GM12892 (cell line): ENCODE results near the gene C11orf42.
A peak's percentile ranks its signal among the peaks of the same experiment; 100 is the strongest.

Source experiments
- POLR2A ChIP-seq: IDR thresholded peaks from 2 replicates; pipeline ENCODE4 v1.6.1; 2011; ENCODE audit warnings: low read depth, low read length, control low read depth
- POLR2AphosphoS5 ChIP-seq: IDR thresholded peaks from 2 replicates; pipeline ENCODE4 v1.6.1; 2011; ENCODE audit warnings: low read depth, low read length, control low read depth
- TAF1 ChIP-seq: IDR thresholded peaks from 2 replicates; pipeline ENCODE4 v1.6.1; 2011; ENCODE audit warnings: low read depth, mild to moderate bottlenecking, control low read depth, low read length, borderline replicate concordance

DNA sequence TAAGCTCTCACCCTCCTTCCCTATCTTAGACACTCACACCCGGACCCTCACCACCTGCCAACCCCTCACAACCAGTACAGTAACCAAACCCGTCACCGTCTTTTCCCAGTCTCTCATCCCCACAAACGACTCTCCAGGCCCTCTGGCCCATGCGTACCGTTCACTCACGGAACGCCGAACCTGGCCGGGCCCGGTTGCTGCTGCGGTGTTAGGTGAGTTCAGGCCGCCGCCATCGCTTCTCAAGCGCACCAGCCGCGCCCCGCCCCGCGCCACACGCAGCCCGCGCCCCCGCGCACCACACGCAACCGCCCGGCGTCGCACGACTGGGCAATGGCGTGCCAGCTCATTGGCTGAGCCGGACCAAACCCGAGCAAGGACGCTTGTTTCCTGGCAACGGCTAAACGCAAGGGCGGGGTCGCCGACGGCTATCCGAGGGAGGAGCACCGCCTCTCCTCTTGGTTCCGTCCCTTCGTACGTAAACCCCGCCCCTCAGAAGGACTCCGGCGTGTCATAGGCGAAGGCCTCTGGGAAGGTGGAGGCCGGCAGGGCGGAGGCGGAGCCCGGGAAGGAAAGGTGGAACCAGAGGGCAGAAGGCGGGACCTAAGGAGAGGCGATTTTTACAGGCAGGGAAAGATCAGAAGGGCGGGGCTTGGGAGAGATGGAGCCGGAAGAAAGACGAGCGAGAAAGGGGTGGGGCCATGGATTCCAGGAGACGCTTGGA, 29.2 kb downstream of the C11orf42 start, which contains the start of gene FHIP1B:
- TF ChIP-seq POLR2A, result peak; percentile 60; the same call in 1 of the 2 replicates
- TF ChIP-seq POLR2AphosphoS5, result peak; percentile 59; the same call in 1 of the 2 replicates
- peak; percentile 64; the same call in 1 of the 2 replicates for TF ChIP-seq TAF1
